Activated CD4-positive, CD25-positive, alpha-beta regulatory T cell treated with anti-CD3 and anti-CD28 coated beads, Interleukin-2, amount 50 U/mL, for 16 hours (primary cell): ENCODE data around the gene ARAP2.

ENCODE experiments used
- DNase-seq: peaks from one replicate; pipeline ENCODE4 v3.0.0-alpha.2; 2020; ENCODE audit warnings: low read depth, low spot score

Gene ARAP2

GRCh38 chr4:36264207-36264826 lies 20.0 kb upstream of the ARAP2 start:
- no peak for DNase-seq

GRCh38 chr4:36260731-36261130 lies 16.4 kb upstream of the ARAP2 start:
- DNase-seq = no peak

- DNase-seq = no peak
Measured at GRCh38 chr4:36256398-36256891, 12.1 kb upstream of the ARAP2 start.

- DNase-seq = peak; percentile 31
Measured at GRCh38 chr4:36255577-36255976, 11.3 kb upstream of the ARAP2 start.

- DNase-seq = no peak
Measured at GRCh38 chr4:36254371-36254770, 10.1 kb upstream of the ARAP2 start.

GRCh38 chr4:36251983-36252382 lies 7.7 kb upstream of the ARAP2 start:
- no peak for DNase-seq

- DNase-seq = no peak
Measured at GRCh38 chr4:36249610-36250009, 5.3 kb upstream of the ARAP2 start.

GRCh38 chr4:36243355-36244256 lies 708 bp downstream of the ARAP2 start:
- DNase-seq = no peak

- no peak for DNase-seq
Measured at GRCh38 chr4:36242629-36243354, 1.5 kb downstream of the ARAP2 start.

GRCh38 chr4:36241771-36242170 lies 2.5 kb downstream of the ARAP2 start:
- DNase-seq = no peak

- no peak for DNase-seq
Measured at GRCh38 chr4:36237366-36238313, 6.7 kb downstream of the ARAP2 start.

- no peak for DNase-seq
Measured at GRCh38 chr4:36236159-36236558, 8.2 kb downstream of the ARAP2 start.

- no peak for DNase-seq
Measured at GRCh38 chr4:36235306-36235705, 9.0 kb downstream of the ARAP2 start.

- DNase-seq = no peak
Measured at GRCh38 chr4:36233567-36234266, 10.6 kb downstream of the ARAP2 start.

GRCh38 chr4:36230534-36230933 lies 13.8 kb downstream of the ARAP2 start:
- DNase-seq = no peak

- DNase-seq = no peak
Measured at GRCh38 chr4:36227913-36228312, 16.4 kb downstream of the ARAP2 start.

- DNase-seq = no peak
Measured at GRCh38 chr4:36226430-36227227, 17.7 kb downstream of the ARAP2 start.

- no peak for DNase-seq
Measured at GRCh38 chr4:36224972-36225903, 19.1 kb downstream of the ARAP2 start.

- DNase-seq = no peak
Measured at GRCh38 chr4:36222702-36223101, 21.6 kb downstream of the ARAP2 start.
